Ovary (tissue), 9 donors: ENCODE data around the gene NIT1. TPM values are rescaled to one million over a fixed set of nuclear protein-coding genes. Genes with fewer than 3 reads are reported as not detected.

Experiments used
- DNase-seq, 5 donors: peaks; one replicate each; pipeline ENCODE4 v3.0.0-alpha.2; 2019 to 2020
- H3K27ac ChIP-seq, 2 donors: fragments of 200-600 bp; one replicate each; pipeline versions ENCODE4 v1.5.1 to v1.8.0; 2019 to 2022
- H3K27me3 ChIP-seq: fragments of 200-600 bp; one replicate; pipeline ENCODE4 v1.8.0; 2022
- H3K36me3 ChIP-seq: fragments of 200-600 bp; sonication (generic); one replicate; pipeline ENCODE4 v1.5.1; 2019
- H3K4me1 ChIP-seq: one replicate; pipeline ENCODE4 v1.8.1; 2013; ENCODE audit warnings: mild to moderate bottlenecking, moderate library complexity; ENCODE audit not compliant: insufficient read depth
- H3K4me3 ChIP-seq: fragments of 200-600 bp; sonication (generic); one replicate; pipeline ENCODE4 v1.5.1; 2017
- H3K9me3 ChIP-seq, 2 donors: fragments of 200-600 bp in 1 of 2; sonication (generic) in 1 of 2; one replicate each; pipeline versions ENCODE4 v1.5.1 to v1.8.1; 2013 to 2019; ENCODE audit warnings: mild to moderate bottlenecking in 1 of 2, moderate library complexity in 1 of 2
- EP300 ChIP-seq: sonication (generic); formaldehyde crosslinking; IDR thresholded peaks from one replicate; pipeline ENCODE4 v1.6.1; 2017; ENCODE audit warnings: antibody characterized with exemption
- POLR2A ChIP-seq: fragments of 450-650 bp; IDR thresholded peaks from one replicate; pipeline ENCODE4 v1.6.1; 2017; ENCODE audit warnings: antibody characterized with exemption, mild to moderate bottlenecking, moderate library complexity
- WGBS, 3 donors: extraction: QIAGEN DNeasy Blood & Tissue Kit in 1 of 3; methylation state at CpG; one replicate each; pipeline versions ENCODE4 v1.1.5 to v1.1.7; 2013 to 2017; 5-methylcytosine and 5-hydroxymethylcytosine counted together
- intact Hi-C, 4 donors: fragments of 100-400 bp; cut with DNase I; formaldehyde crosslinking; loops; one replicate each; pipeline versions ENCODE4 v1.11.0 to v1.15.1; 2022 to 2023
- polyA plus RNA-seq, 2 donors: library from polyadenylated mRNA; stranded (reverse); fragments of 200-250 nt in 1 of 2; fragments of 350-450 nt in 1 of 2; fragmentation: Illumina TruSeq in 1 of 2; extraction: RNeasy Lipid Tissue Mini Kit (QIAGEN cat#74804) in 1 of 2; gene quantifications; one replicate each; pipeline ENCODE4 v1.2.3, GENCODE V29; 2013 to 2014
- total RNA-seq, 7 donors: library from RNA; depleted of rRNA in 2 of 7; stranded (reverse); fragments of >200 nt in 2 of 7; fragmentation: NEBNext Ultra II Directional in 3 of 7; extraction: Animal tissue kit (Norgen Biotek cat#: 25700) in 3 of 7; gene quantifications; one replicate each; pipeline versions ENCODE4 v1.1.0 to v1.2.4, GENCODE V29; 2016 to 2023
- TF ChIP-seq, protein P1 (sequence below), 3 donors: fragments of 450-650 bp in 2 of 3; fragments of 200-600 bp in 1 of 3; IDR thresholded peaks; one replicate each; pipeline versions ENCODE4 v1.5.1 to v1.8.0; 2016 to 2022; ENCODE audit warnings: antibody characterized with exemption in 3 of 3, mild to moderate bottlenecking in 1 of 3
- donor health status: DM: no; HTN: no; CAD: no; lungs with moderate emphysema.
- donor health status: DM: no; HTN: no; CAD: no.
- donor health status: Bipolar disorder and iron deficiency.
- donor health status: DM: yes; HTN: yes; CAD: no.
- donor health status: DM: no; HTN: no; CAD: no.
- donor health status: DM: yes; HTN: yes; CAD: no.

NIT1 gene
- total and polyA plus RNA-seq, 9 donors, result 25.4 to 37.5 (median 36.6) TPM

DNA sequence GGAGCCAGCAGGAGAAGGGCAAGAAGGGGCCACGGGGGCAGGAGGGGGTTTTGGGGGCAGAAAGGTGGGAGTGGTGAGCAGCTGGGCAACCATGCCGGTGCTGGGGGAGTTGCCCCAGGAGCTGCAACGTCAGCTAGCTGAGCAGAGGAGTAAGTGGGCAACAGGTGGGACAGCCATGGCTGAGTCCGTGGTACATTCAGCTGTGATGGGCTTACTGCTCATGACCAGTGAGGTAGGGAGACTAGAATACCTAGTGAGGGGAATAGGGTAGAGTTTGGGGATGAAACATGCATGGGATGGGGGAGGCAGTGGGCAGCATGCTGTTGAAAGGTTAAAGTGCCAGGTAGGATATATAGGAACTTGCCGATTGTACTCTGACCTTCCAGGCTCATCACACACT, 43.7 kb downstream of the NIT1 start:
- H3K27me3 ChIP-seq, result no peaks in the 10 kb centered on the region
- H3K4me1 ChIP-seq, result peaks cover 10% of the 10 kb centered on the region
- TF ChIP-seq EP300, result no peak
- no peak for TF ChIP-seq POLR2A
- TF ChIP-seq, protein P1, sequence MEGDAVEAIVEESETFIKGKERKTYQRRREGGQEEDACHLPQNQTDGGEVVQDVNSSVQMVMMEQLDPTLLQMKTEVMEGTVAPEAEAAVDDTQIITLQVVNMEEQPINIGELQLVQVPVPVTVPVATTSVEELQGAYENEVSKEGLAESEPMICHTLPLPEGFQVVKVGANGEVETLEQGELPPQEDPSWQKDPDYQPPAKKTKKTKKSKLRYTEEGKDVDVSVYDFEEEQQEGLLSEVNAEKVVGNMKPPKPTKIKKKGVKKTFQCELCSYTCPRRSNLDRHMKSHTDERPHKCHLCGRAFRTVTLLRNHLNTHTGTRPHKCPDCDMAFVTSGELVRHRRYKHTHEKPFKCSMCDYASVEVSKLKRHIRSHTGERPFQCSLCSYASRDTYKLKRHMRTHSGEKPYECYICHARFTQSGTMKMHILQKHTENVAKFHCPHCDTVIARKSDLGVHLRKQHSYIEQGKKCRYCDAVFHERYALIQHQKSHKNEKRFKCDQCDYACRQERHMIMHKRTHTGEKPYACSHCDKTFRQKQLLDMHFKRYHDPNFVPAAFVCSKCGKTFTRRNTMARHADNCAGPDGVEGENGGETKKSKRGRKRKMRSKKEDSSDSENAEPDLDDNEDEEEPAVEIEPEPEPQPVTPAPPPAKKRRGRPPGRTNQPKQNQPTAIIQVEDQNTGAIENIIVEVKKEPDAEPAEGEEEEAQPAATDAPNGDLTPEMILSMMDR (IDR thresholded peaks at IDR 0.05), result no peak
- DNase-seq, result peak in 1 of 5 donors; percentile 11
- WGBS, 3 donors, result 59 to 72% (median 63%) methylated on average over 5 of the region's 5 CpGs
- H3K36me3 ChIP-seq, result no peaks in the 10 kb centered on the region
- intact Hi-C loops, result no loop called here
- H3K27ac ChIP-seq, result no peak overlapping the region
- no peaks in the 10 kb centered on the region for H3K9me3 ChIP-seq
- H3K4me3 ChIP-seq, result no peak overlapping the region

DNA sequence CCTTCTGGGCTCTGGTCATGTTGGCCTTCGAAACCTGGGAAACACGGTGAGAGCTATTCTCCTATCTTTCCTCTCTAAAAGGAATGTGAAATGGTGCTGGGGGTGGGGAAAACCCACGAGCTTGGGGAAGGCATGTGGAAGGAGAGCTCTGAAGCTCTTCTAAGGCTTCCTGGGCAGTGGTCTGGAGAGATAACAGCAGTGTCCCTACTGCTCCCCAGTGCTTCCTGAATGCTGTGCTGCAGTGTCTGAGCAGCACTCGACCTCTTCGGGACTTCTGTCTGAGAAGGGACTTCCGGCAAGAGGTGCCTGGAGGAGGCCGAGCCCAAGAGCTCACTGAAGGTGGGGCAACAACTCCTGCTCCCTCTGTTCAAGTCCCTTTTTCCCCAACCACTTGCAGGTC, 44.1 kb downstream of the NIT1 start:
- H3K9me3 ChIP-seq, result no peaks in the 10 kb centered on the region
- H3K4me1 ChIP-seq, result peaks cover 10% of the 10 kb centered on the region
- H3K36me3 ChIP-seq, result no peaks in the 10 kb centered on the region
- no peak overlapping the region for H3K27ac ChIP-seq
- peak in 1 of 5 donors; percentile 12 for DNase-seq
- intact Hi-C loops, result no loop called here
- WGBS, 3 donors, result 66 to 71% (median 68%) methylated on average over 7 of the region's 7 CpGs
- TF ChIP-seq EP300 (no peak), POLR2A (no peak)
- TF ChIP-seq, protein P1 (IDR thresholded peaks at IDR 0.05), result no peak
- H3K4me3 ChIP-seq, result no peak overlapping the region
- no peaks in the 10 kb centered on the region for H3K27me3 ChIP-seq

DNA sequence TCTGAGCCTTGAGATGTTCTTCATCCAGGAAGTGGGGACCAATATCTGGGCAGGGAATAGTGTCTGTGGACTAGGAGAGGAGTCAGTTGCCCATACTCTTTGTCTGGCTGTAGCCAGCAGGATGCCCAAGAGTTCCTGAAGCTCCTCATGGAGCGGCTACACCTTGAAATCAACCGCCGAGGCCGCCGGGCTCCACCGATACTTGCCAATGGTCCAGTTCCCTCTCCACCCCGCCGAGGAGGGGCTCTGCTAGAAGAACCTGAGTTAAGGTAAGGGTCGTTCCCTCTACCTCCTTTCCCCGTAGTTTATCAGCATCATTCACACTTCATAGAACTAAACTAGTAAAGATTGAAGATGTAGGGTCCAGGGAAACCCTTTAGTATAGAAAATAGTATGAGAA, 44.9 kb downstream of the NIT1 start:
- intact Hi-C loops, result no loop called here
- TF ChIP-seq EP300 (no peak), POLR2A (no peak)
- TF ChIP-seq, protein P1 (IDR thresholded peaks at IDR 0.05), result no peak
- Histone ChIP-seq H3K4me3 (no peak overlapping the region), H3K27ac (no peak overlapping the region), H3K36me3 (no peaks in the 10 kb centered on the region), H3K4me1 (peaks cover 13% of the 10 kb centered on the region), H3K27me3 (no peaks in the 10 kb centered on the region), H3K9me3 (no peaks in the 10 kb centered on the region)
- WGBS, 3 donors, result 85 to 92% (median 86%) methylated on average over 10 of the region's 10 CpGs
- DNase-seq, result peak in 1 of 5 donors; percentile 15

DNA sequence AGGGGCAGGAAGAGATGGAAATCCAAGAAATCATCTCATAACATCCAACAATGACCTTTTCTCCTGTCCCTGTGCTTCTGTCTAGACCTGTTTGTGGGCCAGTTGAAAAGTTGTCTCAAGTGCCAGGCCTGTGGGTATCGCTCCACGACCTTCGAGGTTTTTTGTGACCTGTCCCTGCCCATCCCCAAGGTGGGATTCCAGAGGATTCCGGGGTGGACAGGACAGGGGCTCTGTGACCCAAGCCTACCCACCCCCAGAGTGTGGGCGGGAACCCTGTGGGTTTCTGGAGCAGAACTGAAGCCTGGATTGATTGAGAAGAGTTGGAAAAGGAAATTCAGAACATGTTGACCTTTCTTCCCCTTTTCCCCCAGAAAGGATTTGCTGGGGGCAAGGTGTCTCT, 45.9 kb downstream of the NIT1 start:
- H3K27me3 ChIP-seq, result no peaks in the 10 kb centered on the region
- H3K36me3 ChIP-seq, result no peaks in the 10 kb centered on the region
- no peaks in the 10 kb centered on the region for H3K9me3 ChIP-seq
- no peak overlapping the region for H3K27ac ChIP-seq
- no peak for DNase-seq
- TF ChIP-seq POLR2A (no peak), EP300 (no peak)
- TF ChIP-seq, protein P1 (IDR thresholded peaks at IDR 0.05), result no peak
- 82 to 83% (median 82%) methylated on average over 5 of the region's 5 CpGs for whole genome bisulfite sequencing, 3 donors
- H3K4me1 ChIP-seq, result peaks cover 14% of the 10 kb centered on the region
- intact Hi-C loops, result no loop called here
- no peak overlapping the region for H3K4me3 ChIP-seq
